ENCODE data around the gene MPV17.
"Not testable (repeated sequence)": the region's sequence is repeated elsewhere in the genome, so short reads cannot be mapped to it uniquely, and the experiment has no call there.

The MPV17 gene

DNA sequence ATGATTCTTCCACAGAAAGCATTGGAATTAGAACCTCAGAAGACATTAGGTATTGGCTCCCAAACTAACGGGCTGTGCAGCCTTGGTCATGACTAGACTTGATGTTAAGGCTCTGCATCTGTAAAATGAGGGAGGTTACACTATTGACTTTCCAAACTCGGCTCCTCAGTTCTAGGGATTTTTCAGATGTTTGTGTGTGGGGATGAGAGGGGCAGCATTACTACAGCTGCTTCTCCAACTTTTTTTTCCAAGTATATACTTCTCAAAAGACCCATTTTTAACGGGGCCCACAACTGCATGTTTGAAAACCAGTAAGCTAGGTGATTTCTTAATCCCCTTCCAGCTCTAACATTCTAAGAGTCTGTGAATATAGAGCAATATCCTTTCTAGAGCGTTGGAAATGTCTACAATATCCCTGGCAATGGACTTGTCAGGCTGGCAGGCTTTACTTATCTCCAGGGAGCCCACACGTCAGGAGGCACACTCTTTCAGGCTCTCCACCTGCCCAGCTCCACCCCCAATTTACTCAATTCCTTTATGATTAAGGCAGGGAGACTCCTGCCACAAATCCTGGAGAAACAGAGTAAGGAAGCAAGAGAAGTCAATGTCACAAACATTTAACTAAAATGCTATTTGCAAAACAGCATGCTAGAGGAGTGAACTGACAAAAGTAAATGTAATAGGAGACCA, 844 bp upstream of the MPV17 start:
- peak overlapping the region; percentile 80 for H3K4me3 ChIP-seq (ENCODE audit: low read depth, low read length)

DNA sequence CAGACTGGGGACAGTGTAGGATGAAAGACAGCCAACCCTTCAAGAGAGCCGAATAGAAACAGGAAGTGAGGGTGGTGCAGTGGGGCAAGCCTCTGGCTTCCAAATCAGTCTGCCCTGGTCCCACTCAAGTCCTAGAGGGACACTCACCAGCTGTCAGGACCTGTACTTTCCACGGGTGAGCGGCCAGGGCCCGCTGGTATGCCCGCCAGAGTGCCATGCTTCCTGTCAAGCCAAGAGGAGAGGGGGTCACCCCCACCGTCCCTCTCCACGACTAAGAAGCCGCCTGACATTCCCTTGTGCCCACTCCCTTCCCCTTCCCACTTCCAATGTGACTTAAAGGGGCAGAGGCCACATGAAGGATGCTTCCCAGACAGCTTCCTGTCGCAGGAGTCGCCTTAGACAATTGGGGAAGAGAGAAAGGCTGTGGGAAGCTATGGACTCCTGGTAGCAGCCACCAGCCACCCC, 564 bp downstream of the MPV17 start:
- H3K4me3 ChIP-seq (ENCODE audit: low read depth, low read length): peak overlapping the region; percentile 80

DNA sequence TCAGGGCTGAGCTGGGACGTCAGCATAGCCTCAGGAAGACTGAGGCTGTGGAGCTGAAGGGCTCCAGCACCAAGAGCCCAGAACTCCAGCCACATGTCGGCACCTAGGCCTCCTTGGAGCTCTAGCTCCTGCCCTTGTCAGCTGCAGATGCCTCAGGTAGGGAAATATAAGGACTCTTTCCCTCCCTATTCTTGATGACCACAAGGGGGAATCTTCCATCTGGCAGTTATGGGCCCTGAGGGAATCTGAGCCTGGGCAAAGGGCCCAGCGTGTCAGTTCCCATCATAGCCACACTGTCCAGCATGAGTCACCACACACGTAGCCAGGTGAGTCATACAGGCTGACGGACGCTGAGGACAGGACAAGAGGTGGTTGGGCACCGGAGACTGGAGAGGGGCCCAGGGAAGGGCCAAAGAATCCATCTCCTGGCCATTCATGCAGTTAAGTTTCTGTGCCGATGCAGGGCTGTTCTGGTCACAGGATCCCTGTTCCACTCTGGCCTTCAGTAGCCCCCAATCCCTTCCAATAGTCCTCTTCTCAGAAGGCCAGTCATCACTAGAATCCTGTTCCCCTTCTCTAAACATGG, 1.8 kb downstream of the MPV17 start:
- no peak overlapping the region for H3K4me3 ChIP-seq (ENCODE audit: low read depth, low read length)

DNA sequence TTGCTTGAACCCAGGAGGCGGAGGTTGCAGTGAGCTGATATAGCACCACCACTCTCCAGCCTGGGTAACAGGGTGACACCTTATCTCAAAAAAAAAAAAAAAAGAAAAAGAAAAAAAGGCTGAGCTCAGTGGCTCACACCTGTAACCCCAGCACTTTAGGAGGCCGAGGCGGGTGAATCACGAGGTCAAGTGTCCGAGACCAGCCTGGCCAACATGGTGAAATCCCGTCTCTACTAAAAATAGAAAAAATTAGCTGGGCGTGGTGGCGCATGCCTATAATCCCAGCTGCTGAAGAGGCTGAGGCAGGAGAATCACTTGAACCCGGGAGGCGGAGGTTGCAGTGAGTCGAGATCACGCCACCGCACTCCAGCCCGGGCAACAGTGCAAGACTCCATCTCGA, 3.1 kb downstream of the MPV17 start:
- H3K4me3 ChIP-seq (ENCODE audit: low read depth, low read length): not testable (repeated sequence)

DNA sequence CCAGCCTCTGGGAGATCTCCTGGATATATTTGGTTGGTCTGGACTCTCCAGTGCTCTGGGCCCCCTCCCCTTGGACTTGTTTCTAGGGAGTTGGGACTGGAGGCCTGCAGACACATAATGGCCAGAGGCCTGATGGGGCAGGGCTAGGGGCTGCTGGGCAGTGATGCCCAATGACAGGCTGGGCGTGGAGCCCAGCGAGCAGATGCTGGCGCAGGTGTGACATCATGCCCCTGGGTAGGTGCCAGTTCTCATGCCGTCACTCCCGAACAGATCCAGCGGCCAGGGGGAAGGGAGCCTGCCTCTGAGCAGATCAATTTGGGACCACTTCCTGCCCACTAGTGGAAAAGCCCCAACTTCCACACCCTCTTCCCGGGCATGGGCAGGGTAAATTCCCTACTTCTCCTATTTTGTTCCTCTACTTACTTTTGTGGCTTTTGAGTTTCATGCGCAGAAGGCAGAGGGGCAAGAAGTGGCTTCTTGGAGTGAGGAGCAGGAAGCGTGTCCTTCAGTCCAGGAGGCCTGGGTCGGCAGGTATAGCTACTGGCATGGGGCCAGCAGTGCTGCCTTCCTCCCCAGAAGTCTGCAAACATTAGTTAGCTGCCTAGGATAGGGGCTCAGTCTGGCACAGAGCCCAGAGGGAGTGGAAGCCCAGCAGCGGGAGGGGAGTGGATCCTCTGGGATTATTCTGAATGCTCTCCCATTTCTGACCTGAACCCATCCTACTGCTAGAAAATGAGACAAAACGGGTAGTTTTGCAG, 6.1 kb downstream of the MPV17 start:
- no peak overlapping the region for H3K4me3 ChIP-seq (ENCODE audit: low read depth, low read length)

DNA sequence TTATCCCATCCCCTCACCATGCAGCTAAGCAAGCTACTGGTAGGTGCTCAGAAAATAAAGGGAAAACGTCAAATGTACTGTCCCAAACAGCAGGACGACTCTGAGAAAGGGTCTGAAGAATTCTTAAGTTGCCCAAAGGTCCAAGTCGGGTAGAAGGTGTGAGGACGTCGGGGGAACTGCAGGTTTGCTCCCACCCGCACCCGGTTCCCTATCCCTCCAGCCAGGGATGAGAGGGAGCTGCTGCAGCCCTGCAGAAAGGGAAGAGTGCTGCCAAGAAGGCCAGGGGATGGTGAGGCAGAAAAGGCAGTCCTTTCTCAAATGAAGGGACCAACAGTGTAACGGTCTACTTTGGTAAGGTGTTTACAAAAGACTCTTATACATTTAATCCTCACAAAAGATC, 7.8 kb downstream of the MPV17 start:
- no peak overlapping the region for H3K4me3 ChIP-seq (ENCODE audit: low read depth, low read length)

DNA sequence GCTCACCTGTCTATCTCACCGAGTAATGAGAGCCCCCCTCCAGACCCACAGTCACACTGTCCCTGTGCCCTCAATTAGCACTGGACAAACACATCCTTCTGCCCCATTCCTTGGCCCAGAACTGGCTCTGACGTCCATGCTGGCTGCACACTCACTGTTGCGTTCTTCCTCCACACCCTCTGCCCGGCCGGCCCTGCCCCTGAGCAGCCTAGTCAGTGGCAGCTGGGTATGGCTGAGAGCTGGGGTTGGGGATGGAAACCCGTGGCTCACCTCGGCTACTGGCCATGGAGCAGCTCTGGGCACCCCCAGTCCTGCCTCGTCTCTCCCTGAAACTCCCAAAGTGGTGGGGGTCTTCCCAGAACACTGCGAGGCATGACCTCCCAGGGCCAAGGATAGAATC, 8.2 kb downstream of the MPV17 start:
- H3K4me3 ChIP-seq (ENCODE audit: low read depth, low read length): no peak overlapping the region

DNA sequence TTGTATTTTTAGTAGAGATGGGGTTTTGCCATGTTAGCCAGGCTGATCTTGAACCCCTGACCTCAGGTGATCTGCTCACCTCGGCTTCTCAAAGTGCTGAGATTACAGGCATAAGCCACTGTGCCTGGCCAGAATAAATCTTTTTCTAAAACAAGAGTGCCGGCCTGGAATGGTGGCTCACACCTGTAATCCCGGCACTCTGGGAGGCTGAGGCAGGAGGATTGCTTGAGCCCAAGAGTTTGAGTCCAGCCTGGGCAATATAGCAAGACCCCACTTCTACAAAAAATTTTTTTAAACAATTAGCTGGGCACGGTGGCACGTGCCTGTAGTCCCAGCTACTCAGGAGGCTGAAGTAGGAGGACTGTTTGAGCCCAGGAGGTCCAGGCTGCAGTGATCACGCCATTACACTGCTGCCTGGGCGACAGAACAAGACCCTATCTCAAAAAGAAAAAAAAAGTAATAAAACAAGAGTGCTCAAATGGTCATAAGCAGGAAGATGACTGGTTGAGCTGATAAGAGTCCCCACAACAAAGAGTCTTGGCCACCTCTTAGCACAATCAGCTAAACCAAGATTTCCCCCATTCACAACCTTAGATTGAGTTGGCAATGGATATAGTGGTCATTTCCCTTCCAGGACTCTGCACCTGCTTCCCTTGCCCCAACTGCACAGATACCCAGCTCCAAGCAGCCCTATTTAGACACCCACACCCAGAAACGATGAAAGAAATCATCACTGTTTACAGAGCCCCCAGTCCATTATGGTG, 8.8 kb downstream of the MPV17 start:
- no peak overlapping the region for H3K4me3 ChIP-seq (ENCODE audit: low read depth, low read length)

DNA sequence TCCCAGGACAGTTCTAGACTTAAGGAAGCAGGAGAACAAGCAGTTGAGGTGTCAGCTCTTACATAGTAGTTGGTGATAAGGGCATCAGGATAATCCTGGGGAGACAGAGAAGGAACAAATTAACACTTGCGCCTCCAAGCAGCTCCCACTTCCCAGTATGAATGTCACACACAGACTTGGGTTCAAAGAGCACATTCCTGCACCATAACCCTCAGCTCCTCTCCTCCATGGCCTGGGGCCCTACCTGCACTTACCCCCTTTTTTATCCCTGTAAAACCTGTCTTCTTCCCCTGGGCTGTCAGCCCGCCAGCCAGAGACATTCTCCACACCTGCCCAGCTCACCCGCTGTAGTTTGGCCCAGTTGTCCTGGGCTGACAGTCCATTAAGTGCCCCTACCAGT, 10.7 kb downstream of the MPV17 start:
- H3K4me3 ChIP-seq (ENCODE audit: low read depth, low read length): no peak overlapping the region

DNA sequence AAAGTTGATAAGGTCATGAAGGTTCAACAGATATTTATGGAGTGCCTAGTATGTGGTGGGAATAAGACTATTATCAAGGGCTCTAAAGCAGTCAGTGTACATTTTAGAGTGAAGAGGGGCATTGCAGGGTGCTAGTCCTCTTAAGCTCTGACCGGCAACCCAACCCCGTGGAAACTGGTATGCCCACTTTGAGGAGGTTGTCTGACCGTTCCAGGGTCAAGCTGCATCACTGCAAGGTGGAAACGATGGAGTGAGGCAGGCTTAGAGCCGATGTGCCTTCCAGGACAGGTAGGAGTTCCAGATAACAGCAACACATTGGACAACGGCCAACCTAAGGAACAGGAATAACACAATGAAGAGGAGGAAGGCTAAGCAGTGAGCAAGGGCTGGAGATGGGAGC, 13.2 kb downstream of the MPV17 start:
- no peak overlapping the region for H3K4me3 ChIP-seq (ENCODE audit: low read depth, low read length)

DNA sequence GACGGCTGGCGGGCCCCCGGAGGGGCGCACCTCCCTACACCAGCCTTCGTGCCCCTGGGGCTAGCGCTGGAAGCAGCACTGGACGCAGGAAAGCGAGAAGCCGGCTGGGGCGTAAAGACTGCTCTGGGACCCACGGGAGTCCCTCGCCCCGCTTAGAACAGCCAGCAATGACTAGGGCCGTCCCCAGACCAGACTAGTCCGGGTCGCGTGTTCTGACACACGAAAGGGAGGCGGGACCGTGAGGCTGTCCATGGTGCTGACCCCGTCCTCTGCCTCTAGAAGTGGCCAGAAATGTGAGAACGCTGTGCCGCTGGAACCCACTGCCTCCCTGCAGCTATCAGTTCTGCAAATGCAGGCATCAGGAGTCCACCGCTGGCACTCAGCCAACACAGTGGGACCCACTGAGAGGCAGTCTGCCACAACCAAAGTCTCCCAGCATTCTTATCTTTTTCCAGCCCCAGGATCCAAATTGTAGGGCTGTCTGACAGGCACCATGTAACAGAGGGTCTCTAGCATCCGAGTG, 14.5 kb downstream of the MPV17 start, which contains the start of gene UCN:
Gene UCN, minus strand, starts transcription at position 87 of the 523 bp plus-strand sequence. CDS start 550 bp downstream, outside the sequence.
- H3K4me3 ChIP-seq (ENCODE audit: low read depth, low read length): peak within 1 kb of the TSS; percentile 13

DNA sequence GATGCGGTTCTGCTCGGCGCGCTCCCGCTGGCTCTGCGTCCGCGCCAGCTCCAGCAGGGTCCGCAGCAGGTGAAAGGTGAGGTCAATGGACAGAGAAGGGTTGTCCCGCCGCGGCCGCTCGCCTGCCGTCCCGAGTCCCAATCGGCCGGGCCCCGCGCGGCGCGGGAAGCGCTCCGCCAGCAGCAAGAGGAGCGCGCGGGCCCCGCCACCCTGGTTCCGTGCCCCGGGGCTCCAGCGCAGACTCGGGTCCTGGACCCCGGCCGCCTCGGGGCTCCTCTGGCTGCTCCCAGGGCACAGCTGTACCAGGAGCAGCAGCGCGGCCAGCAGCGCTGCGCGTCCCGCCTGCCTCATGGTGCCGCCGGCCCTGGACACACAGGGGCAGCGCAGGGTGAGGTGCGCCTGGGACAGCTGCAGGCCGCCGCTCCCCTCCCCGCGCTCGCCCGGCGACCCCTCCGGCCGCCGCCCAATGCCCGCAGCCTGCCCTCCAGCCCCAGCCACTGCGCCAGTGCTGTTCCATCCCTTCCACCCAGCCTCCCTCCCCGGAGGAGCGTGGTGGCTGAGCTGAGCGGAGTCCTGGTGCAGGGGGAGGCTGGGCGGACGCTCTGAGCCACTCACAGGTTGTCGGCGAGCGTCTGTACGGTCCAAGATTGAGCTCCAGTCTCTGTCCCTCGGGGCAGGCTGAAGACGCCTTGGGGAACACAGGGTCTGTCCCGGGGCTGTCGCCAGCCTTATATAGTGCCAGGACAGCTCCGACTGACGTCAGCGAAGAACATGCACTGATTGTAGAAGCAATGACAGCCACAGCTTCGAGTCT, 15.1 kb downstream of the MPV17 start:
- peak overlapping the region; percentile 13 for H3K4me3 ChIP-seq (ENCODE audit: low read depth, low read length)

DNA sequence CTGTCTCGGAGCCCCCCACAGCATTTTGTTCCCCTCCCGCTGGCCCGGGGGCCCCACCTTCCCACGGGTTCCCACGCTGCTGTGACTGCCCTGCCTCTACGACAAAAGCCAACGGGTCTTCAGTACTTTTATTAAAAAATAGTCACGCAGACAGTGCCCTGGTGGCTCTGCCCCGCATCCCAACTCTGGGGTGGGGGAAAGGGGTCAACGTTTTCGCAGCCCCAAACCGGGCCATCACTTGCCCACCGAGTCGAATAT, 15.7 kb downstream of the MPV17 start:
- H3K4me3 ChIP-seq (ENCODE audit: low read depth, low read length): no peak overlapping the region

DNA sequence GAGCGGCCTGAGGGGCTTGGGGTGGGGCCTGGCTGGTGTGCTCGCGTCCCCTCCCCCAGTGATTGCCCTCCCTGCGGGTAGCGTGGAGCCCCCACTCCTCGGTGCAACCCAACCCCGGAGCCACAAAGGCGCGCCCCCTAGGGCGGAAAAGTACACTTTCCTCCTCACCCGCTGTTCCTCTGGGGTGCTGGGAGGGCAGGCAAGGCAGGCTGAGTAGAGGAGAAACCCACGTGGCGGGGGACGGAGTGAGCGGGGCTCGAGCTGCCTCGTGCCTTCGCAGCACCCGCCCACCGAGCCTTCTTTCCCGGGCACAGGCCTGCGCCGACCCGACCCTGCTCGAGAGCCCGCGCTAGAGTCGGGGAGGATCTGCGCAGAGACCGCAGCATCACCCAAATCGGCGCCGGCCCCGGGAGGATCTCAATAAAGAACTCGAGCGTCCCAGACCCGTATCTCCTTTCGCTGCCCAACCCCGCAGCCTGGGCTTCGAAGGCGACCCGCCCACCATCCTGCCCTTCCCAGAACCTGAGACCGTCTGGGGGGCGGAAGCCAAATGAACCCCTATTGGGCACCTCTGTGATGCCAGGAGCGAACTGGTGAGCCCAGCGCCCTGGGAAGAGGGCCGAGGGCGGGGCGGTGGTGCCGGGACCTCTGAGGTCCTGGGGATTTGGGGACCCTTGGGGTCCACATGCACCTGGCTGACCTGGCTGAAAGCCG, 16.2 kb downstream of the MPV17 start:
- peak overlapping the region; percentile 13 for H3K4me3 ChIP-seq (ENCODE audit: low read depth, low read length)

DNA sequence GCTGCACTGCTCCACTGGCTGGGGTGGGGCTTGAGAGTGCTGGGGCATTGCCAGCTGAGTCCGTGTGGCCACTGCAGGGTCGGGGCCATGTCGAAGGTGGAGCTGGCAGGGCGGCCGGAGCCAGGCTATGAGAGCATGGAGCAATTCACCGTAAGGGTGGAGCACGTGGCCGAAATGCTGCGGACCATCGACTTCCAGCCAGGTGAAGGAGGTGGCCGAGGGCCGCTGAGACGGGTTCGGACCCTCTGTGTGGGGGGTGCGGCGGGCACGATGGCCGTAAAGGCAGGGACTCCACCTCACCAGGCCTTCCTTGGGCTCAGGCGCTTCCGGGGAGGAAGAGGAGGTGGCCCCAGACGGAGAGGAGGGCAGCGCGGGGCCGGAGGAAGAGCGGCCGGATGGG, 16.8 kb downstream of the MPV17 start:
- H3K4me3 ChIP-seq (ENCODE audit: low read depth, low read length): no peak overlapping the region

DNA sequence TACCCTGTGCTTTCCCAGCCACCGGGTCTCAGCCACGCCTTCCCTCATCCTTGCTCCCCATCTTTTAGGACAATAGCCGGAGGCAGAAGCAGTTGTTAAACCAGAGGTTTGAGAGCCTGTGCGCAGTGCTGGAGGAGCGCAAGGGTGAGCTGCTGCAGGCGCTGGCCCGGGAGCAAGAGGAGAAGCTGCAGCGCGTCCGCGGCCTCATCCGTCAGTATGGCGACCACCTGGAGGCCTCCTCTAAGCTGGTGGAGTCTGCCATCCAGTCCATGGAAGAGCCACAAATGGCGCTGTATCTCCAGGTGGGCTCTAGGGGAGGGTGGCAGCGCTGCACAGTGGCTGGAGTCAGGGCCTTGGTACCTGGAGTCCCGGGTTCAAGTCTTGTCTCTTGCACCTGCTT, 17.4 kb downstream of the MPV17 start:
- no peak overlapping the region for H3K4me3 ChIP-seq (ENCODE audit: low read depth, low read length)

DNA sequence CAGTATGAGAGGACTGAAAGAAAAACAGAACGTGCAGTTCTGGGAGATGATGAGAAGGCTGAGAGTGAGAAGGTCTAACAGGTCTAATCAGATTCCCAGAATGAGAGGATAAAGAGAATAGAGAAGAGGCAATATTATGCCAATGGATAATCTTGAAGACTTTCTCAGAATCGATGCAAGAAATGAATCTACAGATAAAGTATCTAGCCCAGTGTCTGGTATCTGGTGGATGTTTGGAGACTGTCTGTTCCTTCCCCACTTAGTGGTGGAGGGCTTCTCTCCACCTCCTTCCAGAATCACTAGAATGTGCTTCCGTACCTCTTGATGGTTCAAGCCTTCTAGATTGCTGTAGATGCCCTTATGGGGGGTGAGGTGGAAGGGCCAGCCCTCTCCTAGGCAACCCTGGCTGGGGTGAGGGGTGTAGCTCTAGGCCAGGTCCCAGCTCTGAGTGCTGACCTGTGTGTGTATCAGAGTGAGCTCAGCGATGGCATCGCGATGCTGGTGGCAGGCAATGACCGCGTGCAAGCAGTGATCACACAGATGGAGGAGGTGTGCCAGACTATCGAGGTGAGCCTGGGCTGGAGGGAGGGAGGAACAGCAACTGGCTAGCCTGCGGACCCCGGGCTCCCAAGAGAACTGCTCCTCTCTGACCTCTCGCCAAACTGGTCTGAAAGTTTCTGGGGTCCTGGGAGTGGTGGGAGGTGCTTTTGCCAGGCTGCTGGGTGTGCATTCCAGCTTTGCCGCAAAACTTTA, 18.2 kb downstream of the MPV17 start:
- H3K4me3 ChIP-seq (ENCODE audit: low read depth, low read length): no peak overlapping the region

DNA sequence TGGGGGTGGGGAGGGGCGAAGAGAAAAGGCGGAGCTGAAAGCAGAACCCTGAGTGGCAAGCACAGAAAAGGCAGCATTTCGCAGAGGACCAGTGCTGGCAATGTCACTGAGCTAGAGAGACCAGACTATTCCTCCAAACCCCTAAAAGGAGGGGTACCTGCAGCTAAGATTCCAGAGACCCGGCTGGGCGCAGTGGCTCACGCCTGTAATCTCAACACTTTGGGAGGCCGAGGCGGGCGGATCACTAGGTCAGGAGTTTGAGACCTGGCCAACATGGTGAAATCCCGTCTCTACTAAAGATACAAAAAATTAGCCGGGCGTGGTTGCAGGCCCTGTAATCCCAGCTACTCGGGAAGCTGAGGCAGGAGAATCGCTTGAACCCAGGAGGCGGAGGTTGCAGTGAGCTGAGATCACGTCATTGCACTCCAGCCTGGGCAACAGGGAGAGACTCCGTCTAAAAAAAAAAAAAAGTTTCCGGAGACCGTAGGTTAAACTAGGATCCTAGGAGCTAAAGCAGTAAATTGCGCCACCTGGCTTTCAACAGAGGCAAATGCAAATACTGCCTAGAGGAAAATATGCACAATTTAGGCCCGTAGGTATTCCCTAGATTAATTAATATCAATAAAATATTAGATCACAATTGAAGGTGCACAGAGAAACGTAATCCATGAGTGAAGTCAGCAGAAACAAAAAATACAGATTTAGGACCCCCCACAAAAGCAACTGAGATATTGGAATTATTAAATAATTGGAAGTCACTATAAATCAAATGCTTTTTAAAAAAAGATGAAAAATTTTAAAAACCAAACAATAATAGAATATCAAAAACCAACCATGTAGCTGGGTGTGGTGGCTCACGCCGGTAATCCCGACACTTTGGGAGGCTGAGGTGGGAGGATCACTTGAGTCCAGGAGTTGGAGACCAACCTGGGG, 19.5 kb downstream of the MPV17 start:
- no peak overlapping the region for H3K4me3 ChIP-seq (ENCODE audit: low read depth, low read length)
